Peyer's patch (tissue), 4 donors: Measurements from ENCODE around the gene EYA2. TPM values are rescaled to one million over a fixed set of nuclear protein-coding genes. Genes with fewer than 3 reads are reported as not detected.

Experiments used
- DNase-seq, 3 donors: peaks; one replicate each; pipeline ENCODE4 v3.0.0-alpha.2; 2017 to 2019
- H3K27ac ChIP-seq, 4 donors: fragments of 200-600 bp; sonication (generic); one replicate each; pipeline ENCODE4 v1.5.1; 2016 to 2019
- H3K27me3 ChIP-seq, 2 donors: fragments of 200-600 bp; sonication (generic); one replicate each; pipeline ENCODE4 v1.5.1; 2019
- H3K36me3 ChIP-seq, 3 donors: fragments of 200-600 bp; sonication (generic); one replicate each; pipeline ENCODE4 v1.5.1; 2016 to 2019
- H3K4me1 ChIP-seq, 4 donors: fragments of 200-600 bp; sonication (generic); one replicate each; pipeline ENCODE4 v1.5.1; 2016 to 2019
- H3K4me3 ChIP-seq, 4 donors: fragments of 200-600 bp; sonication (generic); 1 replicate in 3 of 4; 2 replicates in 1 of 4; pipeline ENCODE4 v1.5.1; 2016 to 2019; ENCODE audit warnings: mild to moderate bottlenecking in 1 of 4
- H3K9me3 ChIP-seq, 4 donors: fragments of 200-600 bp; sonication (generic); one replicate each; pipeline ENCODE4 v1.5.1; 2016 to 2019; ENCODE audit warnings: mild to moderate bottlenecking in 1 of 4
- POLR2A ChIP-seq, 2 donors: fragments of 450-650 bp; IDR thresholded peaks; one replicate each; pipeline ENCODE4 v1.5.1; 2017; ENCODE audit warnings: antibody characterized with exemption in 2 of 2, mild to moderate bottlenecking in 2 of 2, moderate library complexity in 2 of 2
- total RNA-seq, 4 donors: library from RNA; depleted of rRNA; stranded (reverse); fragments of >200 nt; gene quantifications; one replicate each; pipeline ENCODE4 v1.1.0, GENCODE V29; 2016
- TF ChIP-seq, protein P1 (sequence below), 6 experiments: fragments of 450-650 bp in 4 of 6; fragments of 200-600 bp in 2 of 6; sonication (generic) in 1 of 6; IDR thresholded peaks; one replicate each; pipeline ENCODE4 v1.5.1; 2017 to 2019; ENCODE audit warnings: antibody characterized with exemption in 6 of 6, mild to moderate bottlenecking in 3 of 6, moderate library complexity in 1 of 6

Gene EYA2
- total RNA-seq, 4 donors from 2014 or later: 0.40 to 1.7 TPM; not detected in 2

DNA sequence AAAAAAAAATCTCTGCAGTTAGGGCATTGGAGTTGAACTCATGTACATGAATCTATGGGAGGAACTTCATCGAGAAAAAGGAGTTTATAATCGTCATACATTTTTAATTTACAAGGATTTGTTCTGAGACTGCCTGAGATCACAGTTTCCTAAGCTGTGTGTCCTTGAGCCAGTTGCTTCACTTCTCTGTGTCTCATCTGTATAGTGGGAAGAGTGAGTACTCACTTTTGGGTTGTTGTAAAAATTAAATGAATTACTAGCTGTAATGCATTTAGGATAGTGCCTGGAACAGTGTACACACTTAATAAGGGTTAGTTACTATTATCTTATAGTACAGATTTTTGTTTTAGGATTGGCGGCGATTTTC, 42.5 kb downstream of the EYA2 start:
- TF ChIP-seq POLR2A (IDR thresholded peaks at IDR 0.05): no peak
- TF ChIP-seq, protein P1, sequence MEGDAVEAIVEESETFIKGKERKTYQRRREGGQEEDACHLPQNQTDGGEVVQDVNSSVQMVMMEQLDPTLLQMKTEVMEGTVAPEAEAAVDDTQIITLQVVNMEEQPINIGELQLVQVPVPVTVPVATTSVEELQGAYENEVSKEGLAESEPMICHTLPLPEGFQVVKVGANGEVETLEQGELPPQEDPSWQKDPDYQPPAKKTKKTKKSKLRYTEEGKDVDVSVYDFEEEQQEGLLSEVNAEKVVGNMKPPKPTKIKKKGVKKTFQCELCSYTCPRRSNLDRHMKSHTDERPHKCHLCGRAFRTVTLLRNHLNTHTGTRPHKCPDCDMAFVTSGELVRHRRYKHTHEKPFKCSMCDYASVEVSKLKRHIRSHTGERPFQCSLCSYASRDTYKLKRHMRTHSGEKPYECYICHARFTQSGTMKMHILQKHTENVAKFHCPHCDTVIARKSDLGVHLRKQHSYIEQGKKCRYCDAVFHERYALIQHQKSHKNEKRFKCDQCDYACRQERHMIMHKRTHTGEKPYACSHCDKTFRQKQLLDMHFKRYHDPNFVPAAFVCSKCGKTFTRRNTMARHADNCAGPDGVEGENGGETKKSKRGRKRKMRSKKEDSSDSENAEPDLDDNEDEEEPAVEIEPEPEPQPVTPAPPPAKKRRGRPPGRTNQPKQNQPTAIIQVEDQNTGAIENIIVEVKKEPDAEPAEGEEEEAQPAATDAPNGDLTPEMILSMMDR (IDR thresholded peaks at IDR 0.05): no peak
- Histone ChIP-seq H3K27ac (no peak overlapping the region), H3K4me3 (no peak overlapping the region)

DNA sequence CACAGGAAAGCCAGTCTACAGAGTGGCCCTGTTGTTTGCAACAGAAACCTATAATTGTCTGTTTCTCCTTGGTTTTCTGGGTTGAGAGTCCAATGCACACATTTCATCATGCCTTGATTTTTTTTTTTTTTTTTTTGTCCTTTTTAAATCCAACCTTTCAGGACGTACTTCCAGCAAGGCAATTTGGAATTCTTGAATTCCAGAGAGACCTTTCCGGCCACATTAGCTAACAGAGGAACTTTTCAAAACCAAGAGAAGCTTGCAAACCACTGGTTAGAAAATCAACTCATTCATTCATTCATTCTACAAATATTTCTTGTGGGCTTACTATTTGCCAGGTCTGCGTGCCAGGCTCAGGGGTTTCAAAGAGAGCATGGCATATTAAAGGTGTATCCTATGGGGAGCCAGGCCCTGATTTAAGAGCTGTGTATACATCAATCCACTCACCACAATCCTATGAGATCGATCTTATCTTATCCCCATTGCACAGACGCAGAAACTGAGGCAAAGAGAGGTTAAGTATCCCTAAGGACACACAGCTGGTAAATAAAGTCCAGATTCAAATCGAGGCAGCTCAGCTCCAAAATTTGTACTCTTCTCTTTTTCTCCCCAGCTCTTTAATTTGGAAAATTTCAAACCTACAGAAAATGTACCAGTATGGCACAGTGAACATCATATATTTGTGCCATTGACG, 43.0 kb downstream of the EYA2 start:
- Histone ChIP-seq H3K36me3 (no peaks in the 10 kb centered on the region), H3K27ac (no peak overlapping the region), H3K9me3 (no peaks in the 10 kb centered on the region), H3K4me1 (no peaks in the 10 kb centered on the region), H3K4me3 (no peak overlapping the region), H3K27me3 (no peaks in the 10 kb centered on the region)
- TF ChIP-seq POLR2A (IDR thresholded peaks at IDR 0.05): no peak
- TF ChIP-seq, protein P1 (IDR thresholded peaks at IDR 0.05): no peak
- DNase-seq: no peak

More for the DNA sequence above, 42.5 kb downstream of the EYA2 start:
- H3K4me1 ChIP-seq: no peaks in the 10 kb centered on the region
- H3K27me3 ChIP-seq: no peaks in the 10 kb centered on the region
- DNase-seq: no peak
- no peaks in the 10 kb centered on the region for H3K9me3 ChIP-seq
- H3K36me3 ChIP-seq: no peaks in the 10 kb centered on the region

DNA sequence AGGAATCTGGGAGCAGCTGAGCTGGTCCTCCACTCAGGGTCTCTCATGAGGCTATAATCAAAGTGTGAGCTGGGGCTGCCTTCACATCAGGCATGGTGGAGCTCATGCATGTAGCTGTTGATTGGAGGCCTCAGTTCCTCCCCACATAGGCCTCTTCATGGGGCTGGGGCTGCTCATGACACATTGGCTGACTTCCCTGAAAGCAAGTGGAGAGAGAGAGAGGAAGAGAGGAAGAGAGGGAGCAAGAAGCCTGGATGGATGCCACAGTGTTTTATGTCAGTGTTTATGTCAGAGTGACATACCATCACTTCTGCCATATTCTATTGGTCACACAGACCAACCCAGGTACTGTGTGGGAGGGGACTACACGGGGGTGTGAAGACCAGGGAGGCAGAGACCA, 43.8 kb downstream of the EYA2 start:
- Histone ChIP-seq H3K36me3 (no peaks in the 10 kb centered on the region), H3K4me1 (no peaks in the 10 kb centered on the region), H3K4me3 (no peak overlapping the region), H3K27ac (no peak overlapping the region), H3K9me3 (no peaks in the 10 kb centered on the region), H3K27me3 (no peaks in the 10 kb centered on the region)
- no peak for DNase-seq
- TF ChIP-seq, protein P1 (IDR thresholded peaks at IDR 0.05): no peak
- TF ChIP-seq POLR2A (IDR thresholded peaks at IDR 0.05): no peak

DNA sequence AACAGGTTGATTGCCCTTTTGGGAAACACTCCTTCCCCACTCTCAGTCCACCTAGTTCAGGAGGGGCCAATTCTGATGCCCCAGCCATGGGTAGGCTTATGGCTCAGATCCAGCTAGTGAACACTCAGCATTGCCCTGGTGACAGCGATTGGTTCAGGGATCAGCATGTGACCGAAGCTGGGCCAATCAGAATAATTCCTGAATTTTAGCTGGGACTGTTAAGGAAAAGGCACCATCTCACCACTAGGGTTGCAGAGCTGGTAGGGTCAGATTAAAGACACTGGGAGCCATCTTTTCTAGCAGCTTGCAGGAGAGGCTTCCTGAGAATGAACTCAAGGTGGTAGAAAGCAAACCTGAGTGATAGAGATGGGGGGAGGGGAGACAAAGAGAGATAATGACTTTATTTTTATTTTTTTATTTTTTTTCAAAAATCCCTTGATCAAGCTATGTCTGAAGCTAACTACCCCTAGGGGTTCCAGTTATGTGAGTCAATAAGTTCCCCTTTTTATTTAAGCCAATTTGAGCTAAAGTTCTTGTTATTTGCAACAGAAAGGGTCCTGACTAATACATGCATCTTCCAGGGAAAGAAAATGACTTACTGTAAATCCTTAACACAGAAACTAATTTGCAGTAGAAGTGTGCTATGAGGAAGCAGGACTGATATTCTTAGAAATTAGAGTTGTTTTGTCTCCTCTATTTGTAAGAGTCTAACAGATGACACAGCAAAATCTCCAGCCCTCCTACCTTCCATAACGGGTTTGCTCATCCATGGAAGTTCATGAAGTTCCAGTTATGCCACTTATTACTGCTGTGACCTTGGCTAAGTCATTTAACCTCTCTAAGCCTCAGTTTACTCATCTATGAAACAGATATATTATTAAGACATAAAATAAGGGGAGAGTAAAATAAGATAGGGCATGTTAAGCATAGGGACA, 44.7 kb downstream of the EYA2 start:
- Histone ChIP-seq H3K9me3 (no peaks in the 10 kb centered on the region), H3K27ac (no peak overlapping the region), H3K36me3 (no peaks in the 10 kb centered on the region), H3K27me3 (no peaks in the 10 kb centered on the region), H3K4me3 (no peak overlapping the region), H3K4me1 (no peaks in the 10 kb centered on the region)
- DNase-seq: no peak
- TF ChIP-seq POLR2A (IDR thresholded peaks at IDR 0.05): no peak
- TF ChIP-seq, protein P1 (IDR thresholded peaks at IDR 0.05): no peak

DNA sequence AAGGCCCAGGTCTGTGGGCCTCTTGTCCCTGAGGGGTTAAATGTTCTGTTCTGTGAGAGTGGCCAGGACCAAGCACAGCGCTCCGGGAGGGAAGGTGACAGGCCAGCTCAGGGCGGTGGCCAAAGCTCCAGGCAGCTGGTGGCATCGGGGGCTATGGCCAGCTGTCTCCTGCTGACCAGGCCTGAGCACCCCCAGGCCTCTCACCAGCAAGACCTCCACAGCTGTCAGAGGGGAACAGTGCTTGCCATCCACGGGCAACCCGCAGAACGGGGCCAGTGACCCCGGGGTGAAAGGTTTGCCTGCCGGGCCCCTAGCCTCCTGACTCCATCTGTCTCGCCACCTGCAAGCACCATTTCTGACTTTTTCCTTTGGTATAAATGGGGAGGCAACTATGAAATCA, 46.0 kb downstream of the EYA2 start:
- no peak for TF ChIP-seq POLR2A (IDR thresholded peaks at IDR 0.05)
- TF ChIP-seq, protein P1 (IDR thresholded peaks at IDR 0.05): no peak
- H3K9me3 ChIP-seq: no peaks in the 10 kb centered on the region

More for the DNA sequence above, 46.0 kb downstream of the EYA2 start:
- Histone ChIP-seq H3K4me3 (no peak overlapping the region), H3K27me3 (no peaks in the 10 kb centered on the region), H3K36me3 (no peaks in the 10 kb centered on the region), H3K27ac (no peak overlapping the region), H3K4me1 (no peaks in the 10 kb centered on the region)
- DNase-seq: no peak
